HepG2 (cell line): ENCODE results near the gene PNPLA8. TPM values are rescaled to one million over a fixed set of nuclear protein-coding genes. Genes with fewer than 3 reads are reported as not detected.

Experiments used
- CSRNP2 ChIP-seq: sonication (generic); formaldehyde crosslinking; conservative IDR thresholded peaks from 2 replicates; pipeline ENCODE4 v1.8.0; 2022; ENCODE audit warnings: low read depth, missing genetic modification reagents
- GATA4 ChIP-seq: sonication (generic); IDR thresholded peaks from 2 replicates; pipeline ENCODE4 v1.6.1; 2016; ENCODE audit warnings: antibody characterized with exemption, low read depth, borderline replicate concordance
- HIVEP1 ChIP-seq: sonication (generic); formaldehyde crosslinking; IDR thresholded peaks from 2 replicates; pipeline ENCODE4 v1.4.0; 2020; ENCODE audit warnings: mild to moderate bottlenecking, missing genetic modification reagents
- HNRNPH1 ChIP-seq: fragments of 200-400 bp; formaldehyde crosslinking; optimal IDR thresholded peaks from 2 replicates; pipeline ENCODE3; 2017; ENCODE audit warnings: mild to moderate bottlenecking, low read depth, low read length
- NR2C2 ChIP-seq: sonication (generic); formaldehyde crosslinking; IDR thresholded peaks from 2 replicates; pipeline ENCODE4 v1.4.0; 2020; ENCODE audit warnings: missing genetic modification reagents, mild to moderate bottlenecking, moderate library complexity, borderline replicate concordance
- PHB2 ChIP-seq: fragments of 450-650 bp; IDR thresholded peaks from 2 replicates; pipeline ENCODE4 v1.6.1; 2018; ENCODE audit not compliant: partially characterized antibody
- SYNCRIP ChIP-seq: fragments of 200-400 bp; formaldehyde crosslinking; IDR thresholded peaks from 2 replicates; pipeline ENCODE4 v1.6.1; 2018; ENCODE audit warnings: mild to moderate bottlenecking, low read depth, low read length; ENCODE audit not compliant: insufficient read depth
- TCF7 ChIP-seq: sonication (generic); IDR thresholded peaks from 2 replicates; pipeline ENCODE4 v1.6.1; 2016; ENCODE audit warnings: antibody characterized with exemption, low read depth
- TOPORS ChIP-seq: sonication (generic); formaldehyde crosslinking; IDR thresholded peaks from 2 replicates; pipeline ENCODE4 v1.8.0; 2023; ENCODE audit warnings: mild to moderate bottlenecking, missing genetic modification reagents
- ZBTB4 ChIP-seq: sonication (generic); formaldehyde crosslinking; IDR thresholded peaks from 2 replicates; pipeline ENCODE4 v1.4.0; 2020; ENCODE audit warnings: missing genetic modification reagents, mild to moderate bottlenecking, borderline replicate concordance
- ZNF318 ChIP-seq: sonication (generic); formaldehyde crosslinking; IDR thresholded peaks from 2 replicates; pipeline ENCODE4 v1.4.0; 2020; ENCODE audit warnings: mild to moderate bottlenecking, missing genetic modification reagents
- ZNF597 ChIP-seq: sonication (generic); formaldehyde crosslinking; IDR thresholded peaks from 2 replicates; pipeline ENCODE4 v1.5.0; 2020; ENCODE audit warnings: missing genetic modification reagents
- ZNF790 ChIP-seq: sonication (generic); formaldehyde crosslinking; IDR thresholded peaks from 2 replicates; pipeline ENCODE4 v1.8.0; 2022; ENCODE audit warnings: missing genetic modification reagents, mild to moderate bottlenecking, borderline replicate concordance
- ZSCAN25 ChIP-seq: sonication (generic); formaldehyde crosslinking; IDR thresholded peaks from 2 replicates; pipeline ENCODE4 v1.8.0; 2022; ENCODE audit warnings: mild to moderate bottlenecking, missing genetic modification reagents
- polyA plus RNA-seq, 8 experiments: library from polyadenylated mRNA; depleted of rRNA in 3 of 8; stranded (reverse) in 7 of 8; unstranded in 1 of 8; fragments of >200 nt; fragmentation: Illumina TruSeq in 4 of 8; extraction: Trizol in 4 of 8; gene quantifications; 2 replicates each; pipeline versions ENCODE4 v1.2.1 to v1.2.3, GENCODE V29; 2011 to 2016; ENCODE audit warnings: low read depth in 4 of 8, missing spikeins in 1 of 8, mixed read lengths in 1 of 8; ENCODE audit not compliant: insufficient read depth in 1 of 8
- total RNA-seq, 5 experiments: library from RNA; depleted of rRNA; stranded (reverse); fragments of >200 nt; fragmentation: Illumina TruSeq; extraction: Trizol; gene quantifications; 2 replicates each; pipeline ENCODE4 v1.2.3, GENCODE V29; 2016; ENCODE audit warnings: low read depth in 1 of 5

Gene PNPLA8
- total and polyA plus RNA-seq, 2 of the 13 experiments (the other 11 are each of a cell fraction or from before 2014, with no cell fraction given) = 6.3 to 11.4 TPM

GRCh38 chr7:108569381-108570145 lies 43.6 kb upstream of the PNPLA8 start, which contains the start of the genes DNAJB9 and THAP5 (continued):
- no peak for TF ChIP-seq CSRNP2 (CRISPR knock-in tag)
- TF ChIP-seq TCF7 = no peak
- TF ChIP-seq SYNCRIP = no peak
- peak; percentile 83 for TF ChIP-seq TOPORS (CRISPR knock-in tag)
- TF ChIP-seq GATA4 = peak; percentile 42; the same call in 1 of the 2 replicates
- TF ChIP-seq HIVEP1 (CRISPR knock-in tag) = peak; percentile 93
- TF ChIP-seq NR2C2 = peak; percentile 73
- TF ChIP-seq ZNF597 (CRISPR knock-in tag) = no peak
- no peak for TF ChIP-seq ZNF318 (CRISPR knock-in tag)
- TF ChIP-seq HNRNPH1 = peak; percentile 96
- TF ChIP-seq ZSCAN25 (CRISPR knock-in tag) = peak; percentile 8; the same call in 1 of the 2 replicates
- no peak for TF ChIP-seq PHB2
- peak; percentile 73; the same call in 1 of the 2 replicates for TF ChIP-seq ZNF790 (CRISPR knock-in tag)
- TF ChIP-seq ZBTB4 (CRISPR knock-in tag) = peak; percentile 66; the same call in 1 of the 2 replicates
